HG03175 (cell line): ENCODE results near the gene AGXT.
"Not testable (repeated sequence)": the region's sequence is repeated elsewhere in the genome, so short reads cannot be mapped to it uniquely, and the experiment has no call there.

ENCODE experiments used
- ATAC-seq: cut with Tn5 transposase; IDR thresholded peaks from one replicate; pipeline ENCODE4 v1.9.1; 2021; ENCODE audit warnings: mild to moderate bottlenecking, moderate library complexity; ENCODE audit not compliant: unreplicated experiment

Gene AGXT

GRCh38 chr2:240839152-240840143, 29.2 kb upstream of the AGXT start:
- no peak for ATAC-seq

- ATAC-seq, result no peak
Observed at GRCh38 chr2:240840435-240841060, 28.1 kb upstream of the AGXT start.

DNA sequence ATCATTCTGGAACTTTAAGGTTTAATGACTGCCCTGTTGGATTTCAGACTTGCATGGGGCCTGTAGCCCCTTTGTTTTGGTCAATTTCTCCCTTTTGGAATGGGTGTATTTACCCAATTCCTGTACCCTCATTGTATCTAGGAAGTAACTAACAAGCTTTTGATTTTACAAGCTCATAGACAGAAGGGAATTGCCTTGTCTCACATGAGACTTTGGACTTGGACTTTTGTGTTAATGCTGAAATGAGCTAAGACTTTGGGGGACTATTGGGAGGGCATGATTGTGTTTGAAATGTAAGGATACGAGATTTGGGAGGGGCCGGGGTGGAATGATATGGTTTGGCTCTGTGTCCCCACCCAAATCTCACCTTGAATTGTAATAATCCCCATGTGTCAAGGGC, 22.3 kb upstream of the AGXT start:
- ATAC-seq, result not testable (repeated sequence)

- ATAC-seq, result no peak
Observed at GRCh38 chr2:240846873-240847595, 21.6 kb upstream of the AGXT start.

GRCh38 chr2:240847817-240848216, 20.8 kb upstream of the AGXT start:
- ATAC-seq, result no peak

DNA sequence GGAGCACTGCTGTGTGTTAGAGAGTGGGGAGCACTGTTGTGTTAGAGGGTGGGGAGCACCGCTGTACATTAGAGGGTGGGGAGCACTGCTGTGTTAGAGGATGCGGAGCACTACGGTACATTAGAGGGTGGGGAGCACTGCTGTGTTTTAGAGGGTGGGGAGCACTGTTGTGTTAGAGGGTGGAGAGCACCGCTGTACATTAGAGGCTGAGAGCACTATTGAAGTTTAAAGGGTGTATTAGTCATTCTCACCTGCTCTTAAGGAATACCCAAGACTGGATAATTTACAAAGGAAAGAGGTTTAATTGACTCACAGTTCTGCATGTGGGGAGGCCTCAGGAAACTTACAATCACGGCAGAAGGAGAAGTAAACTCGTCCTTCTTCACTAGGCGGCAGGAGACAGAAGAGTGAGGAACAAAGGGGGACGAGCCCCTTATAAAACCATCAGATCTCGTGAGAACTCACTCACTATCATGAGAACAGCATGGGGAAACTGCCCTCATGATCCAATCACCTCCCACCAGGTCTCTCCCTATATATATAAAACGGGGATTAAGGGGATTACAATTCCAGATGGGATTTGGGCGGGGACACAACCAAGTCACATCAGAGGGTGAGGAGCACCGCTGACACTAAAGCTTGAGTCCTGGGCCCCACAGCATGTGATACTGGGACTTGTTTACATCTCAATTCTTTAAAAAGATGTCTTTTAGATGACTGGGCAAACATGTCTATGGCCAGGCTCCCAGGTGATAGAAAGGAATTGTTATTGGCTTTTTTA, 19.5 kb upstream of the AGXT start:
- ATAC-seq, result no peak

DNA sequence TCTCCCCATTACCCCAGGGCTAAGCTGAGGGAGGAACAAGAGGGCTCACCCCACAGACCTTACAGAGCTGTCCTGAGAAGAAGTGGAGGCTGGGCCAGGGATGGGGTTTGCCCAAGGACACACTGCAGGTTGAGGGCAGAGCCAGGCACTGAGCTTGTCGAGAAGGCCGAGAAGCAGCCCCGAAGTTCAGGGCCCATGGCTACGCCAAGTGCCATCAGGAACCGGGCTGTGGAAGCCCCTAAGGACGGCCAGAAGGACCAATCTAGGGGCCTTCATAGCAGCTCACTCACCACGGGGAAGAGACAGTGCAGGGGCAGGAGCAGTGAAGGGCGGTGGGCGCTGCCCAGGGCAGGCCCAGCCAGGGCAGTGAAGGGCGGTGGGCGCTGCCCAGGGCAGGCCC, 18.6 kb upstream of the AGXT start:
- ATAC-seq, result no peak

- ATAC-seq, result no peak
Observed at GRCh38 chr2:240850756-240851077, 17.9 kb upstream of the AGXT start.

DNA sequence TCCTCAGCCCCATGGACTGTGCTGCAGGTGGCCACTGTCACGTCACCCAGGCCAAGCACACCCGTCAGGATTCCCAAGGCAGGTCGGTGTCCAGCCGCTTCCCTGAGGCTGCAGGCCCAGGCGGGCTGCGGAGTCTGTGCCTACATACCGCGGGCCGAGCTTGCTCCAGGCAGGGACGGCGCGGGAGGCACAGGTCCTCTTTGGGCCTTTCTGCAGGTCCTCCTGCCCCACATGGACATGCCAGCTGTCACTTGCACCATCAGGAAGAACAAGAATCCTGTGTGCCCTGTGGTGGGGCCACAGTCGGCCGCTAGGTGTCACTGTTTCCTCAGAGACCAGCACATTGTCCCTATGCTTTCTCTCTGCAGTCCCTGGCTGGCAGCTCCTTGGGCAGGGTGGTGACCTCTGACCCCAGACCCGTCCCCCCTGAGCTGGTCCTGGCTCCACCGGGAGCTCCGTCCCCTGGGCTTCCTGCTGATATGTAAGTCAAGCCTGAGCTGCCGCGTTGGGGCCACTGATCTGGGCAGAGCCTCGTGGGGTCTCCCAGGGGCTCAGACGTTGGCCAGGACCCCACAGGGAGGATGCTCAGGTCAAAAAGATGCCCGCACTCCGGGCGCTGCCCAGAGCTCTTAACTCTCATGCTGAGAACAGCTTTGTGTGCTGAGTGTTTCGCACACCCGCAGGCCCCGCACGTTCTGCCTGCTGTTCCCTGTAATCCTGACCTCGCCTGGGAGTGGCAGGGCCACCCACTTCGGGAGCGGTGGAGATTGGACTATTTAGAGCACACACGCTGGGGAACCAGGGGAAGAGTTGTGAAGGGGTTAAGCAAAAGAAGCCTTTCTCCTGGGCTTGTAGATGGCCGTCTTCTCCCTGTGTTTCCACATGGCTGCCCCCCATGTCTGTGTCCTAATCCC, 17.3 kb upstream of the AGXT start:
- peak; percentile 63 for ATAC-seq

GRCh38 chr2:240852671-240853314, 15.8 kb upstream of the AGXT start:
- no peak for ATAC-seq

- no peak for ATAC-seq
Observed at GRCh38 chr2:240855670-240856069, 13.0 kb upstream of the AGXT start.

DNA sequence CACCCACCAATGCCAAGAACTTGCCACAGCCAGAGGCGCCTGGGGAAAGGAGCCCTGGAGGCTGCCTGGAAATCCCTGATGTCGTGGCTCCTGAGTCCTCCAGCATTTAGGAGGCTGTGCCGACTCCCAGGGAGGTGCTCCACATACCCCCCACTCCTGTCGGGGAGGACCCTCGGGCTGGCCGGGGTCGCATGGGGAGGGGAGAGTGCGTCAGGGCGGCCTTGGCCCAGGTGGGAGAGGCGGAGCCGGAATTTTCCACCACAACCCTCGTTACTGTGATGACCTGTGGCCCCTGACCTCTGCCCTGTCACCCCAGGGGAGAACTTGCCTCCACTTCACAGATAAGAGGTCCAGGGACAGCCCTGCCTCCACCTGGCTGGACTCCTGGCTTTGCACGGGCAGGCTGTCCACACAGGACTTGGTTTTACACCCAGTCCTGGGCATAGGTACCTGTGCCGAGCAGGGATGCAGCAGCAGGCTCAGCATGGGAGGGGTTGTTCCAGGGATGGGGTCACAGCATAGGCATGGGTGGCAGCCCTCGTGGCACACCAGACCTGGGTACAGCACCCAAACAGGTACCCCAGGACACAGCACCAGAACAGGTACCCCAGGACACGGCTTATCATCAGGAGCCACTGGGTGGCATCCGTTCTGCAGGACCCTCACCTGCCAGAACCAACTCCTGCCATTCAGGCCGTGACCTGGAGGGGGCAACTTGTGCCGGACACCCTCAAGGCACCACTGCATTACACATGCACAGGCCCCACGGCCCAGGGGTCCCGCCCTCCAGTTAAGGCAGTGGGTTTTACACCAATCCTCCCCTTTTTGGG, 12.3 kb upstream of the AGXT start:
- ATAC-seq, result no peak

GRCh38 chr2:240857039-240858008, 11.3 kb upstream of the AGXT start:
- ATAC-seq, result no peak

- no peak for ATAC-seq
Observed at GRCh38 chr2:240858321-240858720, 10.3 kb upstream of the AGXT start.

DNA sequence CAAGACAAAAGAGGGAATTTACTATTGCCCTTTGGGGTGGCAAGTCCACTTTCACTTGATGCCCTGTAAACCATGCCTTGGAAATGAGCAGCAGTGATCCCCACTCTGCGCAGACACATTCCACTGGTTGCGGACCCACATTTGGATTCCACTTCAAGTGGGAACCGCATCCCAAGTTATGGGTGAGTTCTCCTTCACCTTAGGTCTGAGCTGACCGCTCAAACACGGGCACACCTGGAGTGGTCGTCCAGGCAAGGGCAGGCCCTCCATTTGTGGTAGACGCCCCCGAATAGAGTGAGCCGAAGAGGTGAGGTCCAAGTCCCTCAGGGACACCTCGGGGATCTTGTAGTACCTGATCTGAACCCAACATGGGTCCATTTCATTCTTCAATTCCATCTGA, 9.8 kb upstream of the AGXT start:
- no peak for ATAC-seq

- ATAC-seq, result no peak
Observed at GRCh38 chr2:240861547-240861946, 7.1 kb upstream of the AGXT start.

- no peak for ATAC-seq
Observed at GRCh38 chr2:240864475-240864874, 4.1 kb upstream of the AGXT start.
